OCI-LY7 (cell line): ENCODE data around the gene RGCC. TPM values are rescaled to one million over a fixed set of nuclear protein-coding genes. Genes with fewer than 3 reads are reported as not detected.
A peak's percentile ranks its signal among the peaks of the same experiment; 100 is the strongest.

ENCODE experiments used
- BruUV-seq: library from RNA; stranded (reverse); fragments of 400-500 nt; replicated peaks from 2 replicates; lab custom pipeline; 2021; lab: Mats Ljungman, UMichigan
- CTCF ChIA-PET: fragments of 300-600 bp; sonication (Branson Sonifier 250); formaldehyde crosslinking; loops from one replicate; lab custom pipeline; 2022; ENCODE audit warnings: antibody characterized with exemption; ENCODE audit not compliant: unreplicated experiment; lab: Charles Lee
- POLR2A ChIA-PET: fragments of 300-600 bp; sonication (Branson Sonifier 250); formaldehyde crosslinking; loops from one replicate; lab custom pipeline; 2022; ENCODE audit warnings: antibody characterized with exemption; lab: Charles Lee
- DNase-seq: peaks from one replicate; pipeline ENCODE4 v3.0.0-alpha.2; 2015; ENCODE audit warnings: low spot score
- H2AFZ ChIP-seq: fragments of 200-600 bp; sonication (generic), shearing (Covaris generic); 2 replicates; pipeline ENCODE4 v1.6.1; 2014; ENCODE audit warnings: mild to moderate bottlenecking, antibody characterized with exemption, low read length, moderate library complexity
- H3K27ac ChIP-seq: fragments of 200-600 bp; sonication (generic); 2 replicates; pipeline ENCODE4 v1.5.1; 2014; ENCODE audit warnings: mixed run types, low read depth, mild to moderate bottlenecking, moderate library complexity, low read length, inconsistent platforms; ENCODE audit not compliant: poor library complexity, severe bottlenecking
- H3K36me3 ChIP-seq: fragments of 200-600 bp; sonication (generic); 2 replicates; pipeline ENCODE4 v1.6.1; 2014; ENCODE audit warnings: mild to moderate bottlenecking, antibody characterized with exemption, low read length, moderate library complexity, mixed read lengths; ENCODE audit not compliant: insufficient read depth
- H3K4me1 ChIP-seq: fragments of 200-600 bp; sonication (generic); 2 replicates; pipeline ENCODE4 v1.5.1; 2014; ENCODE audit warnings: mild to moderate bottlenecking, low read length; ENCODE audit not compliant: insufficient read depth, poor library complexity, severe bottlenecking
- H3K4me2 ChIP-seq: fragments of 200-600 bp; sonication (generic); 2 replicates; pipeline ENCODE4 v1.6.1; 2014; ENCODE audit warnings: mild to moderate bottlenecking, low read length
- H3K4me3 ChIP-seq: fragments of 200-600 bp; sonication (generic); 2 replicates; pipeline ENCODE4 v1.5.1; 2014; ENCODE audit warnings: mild to moderate bottlenecking, low read depth, low read length; ENCODE audit not compliant: poor library complexity, severe bottlenecking
- H3K79me2 ChIP-seq: fragments of 200-600 bp; sonication (generic); 2 replicates; pipeline ENCODE4 v1.6.1; 2016; ENCODE audit warnings: low read depth, mild to moderate bottlenecking, low read length, moderate library complexity, mixed read lengths; ENCODE audit not compliant: insufficient read depth
- H3K9me2 ChIP-seq: fragments of 200-600 bp; sonication (generic); 2 replicates; pipeline ENCODE4 v1.6.1; 2016; ENCODE audit warnings: mild to moderate bottlenecking, low read length, mixed read lengths; ENCODE audit not compliant: insufficient read depth
- H3K9me3 ChIP-seq: fragments of 200-600 bp; sonication (generic); 2 replicates; pipeline ENCODE4 v1.6.1; 2014; ENCODE audit warnings: mild to moderate bottlenecking, mixed run types, low read length, mixed read lengths
- H4K20me1 ChIP-seq: fragments of 200-600 bp; sonication (generic); 2 replicates; pipeline ENCODE4 v1.6.1; 2014; ENCODE audit warnings: mild to moderate bottlenecking, antibody characterized with exemption, low read length, moderate library complexity, mixed read lengths; ENCODE audit not compliant: insufficient read depth
- EZH2phosphoT487 ChIP-seq: fragments of 200-600 bp; sonication (generic); IDR thresholded peaks from 2 replicates; pipeline ENCODE4 v1.6.1; 2018; ENCODE audit warnings: low read depth, borderline replicate concordance, mild to moderate bottlenecking, mixed run types, antibody characterized with exemption, low read length, moderate library complexity, mixed read lengths
- intact Hi-C: fragments of 100-400 bp; cut with micrococcal nuclease; formaldehyde crosslinking; loops from one replicate; pipeline ENCODE4 v1.10.0; 2022; ENCODE audit not compliant: unreplicated experiment
- total RNA-seq, 2 experiments: library from RNA; depleted of rRNA in 1 of 2; stranded (reverse); fragments of >200 nt in 1 of 2; shearing (Covaris generic) in 1 of 2; gene quantifications; 2 replicates each; pipeline ENCODE4 v1.2.3, GENCODE V29; 2014 to 2022
- TF ChIP-seq, protein P1 (sequence below): fragments of 200-600 bp; sonication (generic); conservative IDR thresholded peaks from 2 replicates; pipeline ENCODE4 v1.5.1; 2014; ENCODE audit warnings: mild to moderate bottlenecking, antibody characterized with exemption, low read length, moderate library complexity, mixed read lengths

Gene RGCC
- total RNA-seq, 2 experiments from 2014 or later = 101 to 274 TPM

DNA sequence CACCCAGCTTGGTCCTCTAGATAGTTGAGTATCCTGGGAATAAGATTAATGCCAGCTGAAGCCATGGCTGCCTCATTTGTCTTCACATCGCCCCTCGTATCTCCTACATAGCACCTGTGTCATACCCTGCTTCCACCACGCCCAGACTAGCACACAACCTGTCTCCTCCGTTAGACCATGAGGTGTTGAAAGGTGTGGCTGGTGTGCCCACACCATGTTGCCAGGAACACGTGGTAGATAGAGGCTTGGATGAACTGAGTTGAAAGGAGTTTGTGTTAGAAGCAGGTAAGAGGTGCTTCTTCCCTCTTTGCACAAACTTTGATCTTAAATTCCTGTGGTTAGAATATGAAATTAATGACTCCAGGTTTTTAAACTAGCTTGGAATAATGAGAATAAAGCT is 40.1 kb downstream of the RGCC start:
- TF ChIP-seq, protein P1, sequence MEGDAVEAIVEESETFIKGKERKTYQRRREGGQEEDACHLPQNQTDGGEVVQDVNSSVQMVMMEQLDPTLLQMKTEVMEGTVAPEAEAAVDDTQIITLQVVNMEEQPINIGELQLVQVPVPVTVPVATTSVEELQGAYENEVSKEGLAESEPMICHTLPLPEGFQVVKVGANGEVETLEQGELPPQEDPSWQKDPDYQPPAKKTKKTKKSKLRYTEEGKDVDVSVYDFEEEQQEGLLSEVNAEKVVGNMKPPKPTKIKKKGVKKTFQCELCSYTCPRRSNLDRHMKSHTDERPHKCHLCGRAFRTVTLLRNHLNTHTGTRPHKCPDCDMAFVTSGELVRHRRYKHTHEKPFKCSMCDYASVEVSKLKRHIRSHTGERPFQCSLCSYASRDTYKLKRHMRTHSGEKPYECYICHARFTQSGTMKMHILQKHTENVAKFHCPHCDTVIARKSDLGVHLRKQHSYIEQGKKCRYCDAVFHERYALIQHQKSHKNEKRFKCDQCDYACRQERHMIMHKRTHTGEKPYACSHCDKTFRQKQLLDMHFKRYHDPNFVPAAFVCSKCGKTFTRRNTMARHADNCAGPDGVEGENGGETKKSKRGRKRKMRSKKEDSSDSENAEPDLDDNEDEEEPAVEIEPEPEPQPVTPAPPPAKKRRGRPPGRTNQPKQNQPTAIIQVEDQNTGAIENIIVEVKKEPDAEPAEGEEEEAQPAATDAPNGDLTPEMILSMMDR = no peak
- TF ChIP-seq EZH2phosphoT487 = no peak
- Histone ChIP-seq H3K9me3 (no peaks in the 10 kb centered on the region), H3K79me2 (no peaks in the 10 kb centered on the region), H3K36me3 (no peaks in the 10 kb centered on the region), H3K9me2 (no peaks in the 10 kb centered on the region), H2AFZ (no peak overlapping the region), H3K27ac (no peak overlapping the region), H4K20me1 (no peaks in the 10 kb centered on the region), H3K4me1 (peaks cover 100% of the 10 kb centered on the region), H3K4me3 (no peak overlapping the region), H3K4me2 (peak overlapping the region; percentile 1; the same call in 1 of the 2 replicates)
- no TSS peak for BruUV-seq
- intact Hi-C loops = no loop called here
- no peak for DNase-seq
- ChIA-PET POLR2A (interaction anchor here (0.8 to 9.5 kb wide), 4 partner anchors 13 to 90 kb away, joined by 3 to 82 read pairs (median 4); partner anchors contain the start of gene RGCC), CTCF (no interaction called here)

- Histone ChIP-seq H3K4me3 (no peak overlapping the region), H3K27ac (peak overlapping the region; percentile 98), H3K9me3 (peaks cover 4% of the 10 kb centered on the region; the same call in 1 of the 2 replicates), H2AFZ (peak overlapping the region; percentile 25), H4K20me1 (no peaks in the 10 kb centered on the region), H3K4me2 (peak overlapping the region; percentile 88), H3K4me1 (peaks cover 98% of the 10 kb centered on the region), H3K9me2 (no peaks in the 10 kb centered on the region), H3K79me2 (no peaks in the 10 kb centered on the region), H3K36me3 (peaks cover 4% of the 10 kb centered on the region)
- ChIA-PET CTCF (interaction anchor here (0.7 to 3.7 kb wide), 4 partner anchors 34 to 40 kb away, joined by 3 to 24 read pairs (median 4); no protein-coding TSS in a partner anchor), POLR2A (interaction anchor here (0.9 to 9.5 kb wide), 6 partner anchors 12 to 94 kb away, joined by 3 to 82 read pairs (median 3); partner anchors contain the start of gene RGCC)
- no TSS peak for BruUV-seq
- DNase-seq = no peak
- intact Hi-C loops = no loop called here
- TF ChIP-seq, protein P1 = no peak
- TF ChIP-seq EZH2phosphoT487 = no peak
These were observed 42.1 kb downstream of the RGCC start for GRCh38 chr13:41499452-41499851.

DNA sequence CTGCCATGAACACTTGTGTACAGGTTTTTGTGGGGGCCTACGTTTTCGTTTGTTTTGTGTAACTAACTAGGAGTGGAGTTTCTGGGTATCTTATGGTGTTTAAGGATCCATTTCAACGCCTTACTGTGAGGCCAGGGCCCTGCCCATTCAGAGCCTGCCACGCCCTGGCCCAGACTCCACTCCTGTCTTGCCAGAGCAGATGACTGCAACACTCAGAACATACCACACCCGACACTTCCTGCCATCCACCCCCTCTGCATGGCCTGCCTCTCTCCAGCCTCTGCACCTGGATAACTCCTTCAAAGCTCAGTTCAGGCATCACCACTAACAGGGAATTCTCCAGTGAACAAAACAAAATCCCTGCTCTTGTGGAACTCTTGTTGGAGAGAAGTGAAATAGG is 43.2 kb downstream of the RGCC start:
- peak overlapping the region; percentile 64 for H3K4me3 ChIP-seq
- intact Hi-C loops = loop anchor here (2.0 to 10.0 kb wide), 4 partner anchors 190 to 708 kb away; partner anchors contain the start of genes NAA16 and WBP4
- H3K4me2 ChIP-seq = peak overlapping the region; percentile 88
- no peaks in the 10 kb centered on the region for H3K9me2 ChIP-seq
- H3K9me3 ChIP-seq = peaks cover 15% of the 10 kb centered on the region; the same call in 1 of the 2 replicates
- no TSS peak for BruUV-seq
- peaks cover 98% of the 10 kb centered on the region for H3K4me1 ChIP-seq
- no peaks in the 10 kb centered on the region for H4K20me1 ChIP-seq
- ChIA-PET CTCF (interaction anchor here (1.3 to 3.7 kb wide), 2 partner anchors 37 to 41 kb away, joined by 4 to 24 read pairs; no protein-coding TSS in a partner anchor), POLR2A (interaction anchor here (1.3 to 9.5 kb wide), 5 partner anchors 16 to 91 kb away, joined by 3 to 82 read pairs (median 8); partner anchors contain the start of gene RGCC)
- H3K36me3 ChIP-seq = peaks cover 14% of the 10 kb centered on the region
- peak overlapping the region; percentile 25; the same call in 1 of the 2 replicates for H2AFZ ChIP-seq
- TF ChIP-seq, protein P1 = no peak
- TF ChIP-seq EZH2phosphoT487 = no peak
- peak overlapping the region; percentile 98 for H3K27ac ChIP-seq
- no peaks in the 10 kb centered on the region for H3K79me2 ChIP-seq
- peak; percentile 77 for DNase-seq
